Thoracic aorta (tissue), 2 donors: Measurements from ENCODE around the gene ABT1. TPM values are rescaled to one million over a fixed set of nuclear protein-coding genes. Genes with fewer than 3 reads are reported as not detected.

Experiments used
- ATAC-seq: fragments of 150-250 bp; one replicate; pipeline ENCODE4 v1.8.0; 2017; ENCODE audit warnings: low read depth; ENCODE audit not compliant: insufficient number of reproducible peaks, low FRiP score
- DNase-seq: peaks from one replicate; pipeline ENCODE4 v3.0.0-alpha.2; 2020; ENCODE audit warnings: low spot score
- H3K27ac ChIP-seq, 2 donors: fragments of 200-600 bp; sonication (generic); 1 replicate in 1 of 2; 2 replicates in 1 of 2; pipeline ENCODE4 v1.5.1; 2016; ENCODE audit warnings: mild to moderate bottlenecking in 2 of 2, moderate library complexity in 2 of 2
- H3K27me3 ChIP-seq: fragments of 200-600 bp; sonication (generic); replicated peaks from 2 replicates; pipeline ENCODE4 v1.6.0; 2016; ENCODE audit warnings: mild to moderate bottlenecking; ENCODE audit not compliant: insufficient read depth
- H3K36me3 ChIP-seq: fragments of 200-600 bp; sonication (generic); one replicate; pipeline ENCODE4 v1.5.1; 2016
- H3K4me1 ChIP-seq, 2 donors: fragments of 200-600 bp; sonication (generic); 1 replicate in 1 of 2; 2 replicates in 1 of 2; pipeline versions ENCODE4 v1.5.1 to v1.6.0; 2016; ENCODE audit warnings: low read depth in 2 of 2, mild to moderate bottlenecking in 1 of 2; ENCODE audit not compliant: control insufficient read depth in 1 of 2
- H3K4me3 ChIP-seq: fragments of 200-600 bp; sonication (generic); 2 replicates; pipeline ENCODE4 v1.5.1; 2016; ENCODE audit warnings: mild to moderate bottlenecking
- H3K9me3 ChIP-seq: fragments of 200-600 bp; sonication (generic); 2 replicates; pipeline ENCODE4 v1.5.1; 2016
- total RNA-seq, 2 donors: library from RNA; depleted of rRNA; stranded (reverse); fragments of >200 nt; gene quantifications; one replicate each; pipeline versions ENCODE4 v1.1.0 to v1.2.3, GENCODE V29; 2016
- TF ChIP-seq, protein P1 (sequence below): fragments of 200-600 bp; sonication (generic); IDR thresholded peaks from one replicate; pipeline ENCODE4 v1.5.1; 2019; ENCODE audit warnings: antibody characterized with exemption

Gene ABT1
- total RNA-seq, 2 donors from 2014 or later, result 11.8 to 17.1 TPM

DNA sequence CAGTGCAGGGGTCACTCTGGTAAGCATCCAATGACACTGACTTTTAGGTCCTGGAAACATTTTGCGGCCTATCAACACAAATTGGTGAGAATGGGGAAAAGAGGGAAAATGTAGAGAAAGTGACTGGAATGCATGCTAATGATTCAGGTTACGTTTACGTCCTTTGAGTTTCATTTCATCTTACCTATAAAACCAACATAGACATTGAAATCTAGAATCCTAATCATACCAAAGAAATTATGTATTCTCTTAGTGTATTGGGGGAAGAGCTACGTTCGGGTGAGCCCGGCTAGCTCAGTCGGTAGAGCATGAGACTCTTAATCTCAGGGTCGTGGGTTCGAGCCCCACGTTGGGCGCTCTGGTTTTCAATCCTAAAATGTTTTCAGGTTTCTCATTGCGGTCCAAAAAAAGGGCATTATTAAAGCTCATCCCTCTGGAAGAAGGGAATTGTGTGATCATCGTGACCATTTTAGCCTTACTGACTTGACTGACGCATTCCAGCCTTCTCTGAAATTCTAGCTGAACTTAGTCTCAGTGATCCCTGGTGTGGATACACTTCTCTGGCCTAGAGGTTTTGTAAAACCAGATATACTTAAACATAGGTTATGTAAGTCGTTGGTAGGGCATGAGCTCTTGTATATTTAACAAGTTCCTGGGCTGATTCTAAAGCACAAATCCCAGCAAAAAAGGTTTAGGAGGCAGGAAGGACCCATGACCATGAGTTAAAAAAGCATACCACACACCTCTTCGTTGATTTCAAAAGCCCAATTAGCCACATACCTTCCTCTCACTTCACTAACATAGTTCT lies 40.3 kb upstream of the ABT1 start:
- no peaks in the 10 kb centered on the region for H3K36me3 ChIP-seq
- peak overlapping the region in 1 of 2 donors; percentile 37 for H3K27ac ChIP-seq
- H3K9me3 ChIP-seq, result no peaks in the 10 kb centered on the region
- ATAC-seq (no peak), DNase-seq (no peak)
- no peaks in the 10 kb centered on the region for H3K27me3 ChIP-seq
- no peak overlapping the region for H3K4me3 ChIP-seq
- peaks cover 7 to 18% of the 10 kb centered on the region in 2 donors for H3K4me1 ChIP-seq
- TF ChIP-seq, protein P1, sequence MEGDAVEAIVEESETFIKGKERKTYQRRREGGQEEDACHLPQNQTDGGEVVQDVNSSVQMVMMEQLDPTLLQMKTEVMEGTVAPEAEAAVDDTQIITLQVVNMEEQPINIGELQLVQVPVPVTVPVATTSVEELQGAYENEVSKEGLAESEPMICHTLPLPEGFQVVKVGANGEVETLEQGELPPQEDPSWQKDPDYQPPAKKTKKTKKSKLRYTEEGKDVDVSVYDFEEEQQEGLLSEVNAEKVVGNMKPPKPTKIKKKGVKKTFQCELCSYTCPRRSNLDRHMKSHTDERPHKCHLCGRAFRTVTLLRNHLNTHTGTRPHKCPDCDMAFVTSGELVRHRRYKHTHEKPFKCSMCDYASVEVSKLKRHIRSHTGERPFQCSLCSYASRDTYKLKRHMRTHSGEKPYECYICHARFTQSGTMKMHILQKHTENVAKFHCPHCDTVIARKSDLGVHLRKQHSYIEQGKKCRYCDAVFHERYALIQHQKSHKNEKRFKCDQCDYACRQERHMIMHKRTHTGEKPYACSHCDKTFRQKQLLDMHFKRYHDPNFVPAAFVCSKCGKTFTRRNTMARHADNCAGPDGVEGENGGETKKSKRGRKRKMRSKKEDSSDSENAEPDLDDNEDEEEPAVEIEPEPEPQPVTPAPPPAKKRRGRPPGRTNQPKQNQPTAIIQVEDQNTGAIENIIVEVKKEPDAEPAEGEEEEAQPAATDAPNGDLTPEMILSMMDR, result no peak

DNA sequence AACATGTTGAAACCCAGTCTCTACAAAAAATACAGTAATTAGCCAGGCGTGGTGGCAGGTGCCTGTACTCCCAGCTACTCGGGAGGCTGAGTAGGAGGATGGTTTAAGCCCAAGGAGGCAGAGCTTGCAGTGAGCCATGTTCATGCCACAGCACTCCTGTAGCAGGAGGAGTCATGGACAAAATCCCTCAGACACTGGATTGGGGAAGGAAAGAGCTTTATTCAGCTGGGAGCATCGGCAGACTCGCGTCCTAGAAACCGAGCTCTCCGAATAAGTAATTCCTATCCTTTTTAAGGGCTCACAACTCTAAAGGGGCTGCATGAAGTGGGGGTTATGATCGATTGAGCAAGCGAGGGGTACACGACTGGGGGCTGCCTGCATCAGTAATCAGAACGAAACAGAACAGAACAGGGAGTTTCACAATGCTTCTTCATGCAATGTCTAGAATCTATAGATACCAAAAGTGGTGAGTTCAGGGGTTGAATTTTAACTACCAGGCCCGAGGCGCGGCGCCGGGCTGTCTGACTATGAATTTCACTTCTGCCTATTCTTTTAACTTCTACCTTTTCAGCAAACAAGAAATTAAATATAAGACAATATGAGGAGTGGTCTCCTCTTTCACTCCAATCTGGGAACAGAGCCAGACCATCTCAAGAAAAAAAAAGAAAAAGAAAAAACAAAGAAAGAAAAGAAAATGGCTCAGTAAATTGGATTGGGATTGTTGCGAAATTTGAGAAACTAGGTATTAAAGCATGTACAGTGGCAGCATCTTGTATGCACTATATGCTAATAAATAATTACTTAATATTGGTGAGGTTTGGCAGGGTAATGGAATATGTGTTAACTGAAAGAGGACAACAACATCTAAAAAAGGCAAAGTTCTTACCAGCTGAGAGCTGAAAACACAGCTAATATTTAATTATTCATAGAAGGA lies 35.0 kb upstream of the ABT1 start:
- no peaks in the 10 kb centered on the region for H3K36me3 ChIP-seq
- H3K27ac ChIP-seq, result no peak overlapping the region
- H3K9me3 ChIP-seq, result no peaks in the 10 kb centered on the region
- TF ChIP-seq, protein P1, result no peak
- H3K27me3 ChIP-seq, result no peaks in the 10 kb centered on the region
- no peak for ATAC-seq
- DNase-seq, result no peak
- H3K4me1 ChIP-seq, result no peaks in the 10 kb centered on the region
- no peak overlapping the region for H3K4me3 ChIP-seq

DNA sequence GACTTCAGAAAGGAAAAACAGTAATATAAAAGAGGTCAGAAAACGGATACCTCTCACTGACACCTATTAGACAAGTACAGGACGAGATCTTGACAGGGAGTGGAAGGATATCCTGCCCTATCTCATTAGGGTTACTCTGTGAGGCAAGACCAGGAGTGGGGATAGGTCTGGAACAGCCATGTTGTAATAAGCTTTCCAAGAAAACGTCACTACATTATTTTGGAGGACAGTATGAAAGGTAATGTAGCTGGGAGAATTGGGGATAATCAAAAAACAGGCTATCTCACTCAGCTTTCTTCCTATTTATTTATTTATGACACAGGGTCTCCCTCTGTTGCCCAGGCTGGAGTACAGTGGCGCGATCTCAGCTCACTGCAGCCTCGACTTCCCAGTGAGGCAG lies 33.3 kb upstream of the ABT1 start:
- Histone ChIP-seq H3K27me3 (no peaks in the 10 kb centered on the region), H3K9me3 (no peaks in the 10 kb centered on the region), H3K4me1 (no peaks in the 10 kb centered on the region), H3K4me3 (no peak overlapping the region), H3K36me3 (no peaks in the 10 kb centered on the region), H3K27ac (no peak overlapping the region)
- DNase-seq, result no peak
- ATAC-seq, result no peak
- TF ChIP-seq, protein P1, result no peak

DNA sequence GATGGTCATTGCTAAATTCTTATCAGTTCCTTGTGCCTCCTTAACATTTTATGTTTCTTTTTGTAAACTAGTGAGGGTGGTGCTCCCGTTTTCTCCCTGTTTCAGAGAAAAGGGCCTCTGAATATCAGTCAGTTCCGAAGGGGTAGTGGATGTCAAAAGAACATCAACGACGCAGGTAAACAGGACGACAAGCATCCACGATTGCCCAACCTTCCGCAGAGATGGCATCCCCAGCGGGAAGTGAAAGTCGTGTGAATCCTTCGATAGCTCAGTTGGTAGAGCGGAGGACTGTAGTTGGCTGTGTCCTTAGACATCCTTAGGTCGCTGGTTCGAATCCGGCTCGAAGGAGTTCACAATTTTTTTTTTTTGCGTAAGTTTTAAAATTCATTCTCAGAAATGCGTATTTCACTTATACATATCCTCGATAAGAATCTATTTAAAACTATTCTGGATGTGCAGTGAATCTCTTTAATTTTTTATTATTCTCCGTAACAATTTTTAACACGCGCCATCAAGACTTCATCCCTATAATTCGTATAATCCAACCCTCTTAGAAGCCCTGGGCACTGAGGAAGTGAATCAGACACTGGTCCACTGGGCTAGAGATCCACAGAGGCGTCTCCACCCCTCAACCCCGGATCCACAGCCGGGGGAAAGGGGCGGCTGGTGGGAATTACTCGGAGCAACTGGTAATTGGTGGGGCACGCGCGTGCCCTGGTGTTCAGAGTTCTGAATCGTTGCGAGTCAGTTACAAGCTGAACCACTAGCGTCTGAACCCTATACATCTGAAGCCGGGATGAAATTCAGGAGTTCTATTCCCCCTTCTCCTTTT lies 27.9 kb upstream of the ABT1 start:
- Histone ChIP-seq H3K36me3 (no peaks in the 10 kb centered on the region), H3K9me3 (no peaks in the 10 kb centered on the region), H3K27ac (peak overlapping the region; percentile 45 to 48), H3K4me1 (peaks cover 0 to 4% of the 10 kb centered on the region in 2 donors), H3K4me3 (peak overlapping the region; percentile 77), H3K27me3 (no peaks in the 10 kb centered on the region)
- peak; percentile 78 for ATAC-seq
- DNase-seq, result peak; percentile 66
- TF ChIP-seq, protein P1, result no peak
